D341Med (cell line): ENCODE measurements around the gene CCDC87.

Experiments
- DNase-seq: peaks from one replicate; pipeline ENCODE4 v3.0.0; 2012; ENCODE audit warnings: low spot score

CCDC87 gene

DNA sequence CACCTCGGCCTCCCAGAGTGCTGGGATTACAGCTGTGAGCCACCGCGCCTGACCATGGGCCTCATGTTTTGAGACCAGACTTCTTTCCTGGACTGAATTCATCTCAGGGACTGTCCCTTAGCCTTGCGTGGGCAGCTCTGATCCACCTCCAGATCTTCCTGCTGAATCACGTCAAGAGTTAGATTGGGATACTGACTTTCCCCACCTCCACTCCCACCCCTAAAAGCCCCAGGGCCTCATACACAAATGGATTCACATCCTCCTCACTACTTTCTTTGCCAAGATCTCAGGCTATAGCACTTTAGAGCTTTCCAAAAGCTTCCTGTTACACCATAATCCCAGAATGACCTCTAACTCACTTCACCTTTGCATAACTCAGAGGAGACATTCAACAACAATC is 12.1 kb downstream of the CCDC87 start:
- no peak for DNase-seq

DNA sequence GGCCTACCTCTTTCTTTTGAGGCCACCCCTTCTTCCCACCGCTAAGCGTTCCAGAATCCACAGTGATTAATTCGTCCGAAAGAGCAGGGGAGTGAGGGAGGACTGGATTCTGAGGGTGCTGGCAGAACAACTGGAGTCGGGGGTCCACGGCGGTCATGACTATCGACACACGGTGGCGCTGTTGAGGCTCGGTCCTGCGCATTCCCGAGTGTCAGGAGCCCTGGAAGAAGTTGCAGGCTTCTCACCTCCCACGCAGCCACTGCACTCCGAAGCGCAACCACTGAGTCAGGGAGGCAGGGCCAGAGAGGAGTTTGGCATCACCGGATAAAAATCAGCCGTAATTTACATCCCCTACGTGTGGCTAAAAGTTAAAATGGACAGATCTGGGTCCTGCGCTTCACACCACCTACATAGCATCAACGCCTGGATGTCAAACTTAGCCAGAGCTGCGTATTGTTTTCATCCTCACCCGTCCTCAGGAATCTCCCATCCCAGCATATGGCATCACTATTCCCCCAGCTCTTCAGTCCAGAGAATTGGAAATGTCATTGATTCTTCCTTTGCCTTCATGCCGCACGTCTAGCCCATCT is 13.8 kb downstream of the CCDC87 start:
- peak; percentile 90 for DNase-seq

GRCh38 chr11:66570850-66571180 is 22.0 kb downstream of the CCDC87 start:
- DNase-seq, result no peak

DNA sequence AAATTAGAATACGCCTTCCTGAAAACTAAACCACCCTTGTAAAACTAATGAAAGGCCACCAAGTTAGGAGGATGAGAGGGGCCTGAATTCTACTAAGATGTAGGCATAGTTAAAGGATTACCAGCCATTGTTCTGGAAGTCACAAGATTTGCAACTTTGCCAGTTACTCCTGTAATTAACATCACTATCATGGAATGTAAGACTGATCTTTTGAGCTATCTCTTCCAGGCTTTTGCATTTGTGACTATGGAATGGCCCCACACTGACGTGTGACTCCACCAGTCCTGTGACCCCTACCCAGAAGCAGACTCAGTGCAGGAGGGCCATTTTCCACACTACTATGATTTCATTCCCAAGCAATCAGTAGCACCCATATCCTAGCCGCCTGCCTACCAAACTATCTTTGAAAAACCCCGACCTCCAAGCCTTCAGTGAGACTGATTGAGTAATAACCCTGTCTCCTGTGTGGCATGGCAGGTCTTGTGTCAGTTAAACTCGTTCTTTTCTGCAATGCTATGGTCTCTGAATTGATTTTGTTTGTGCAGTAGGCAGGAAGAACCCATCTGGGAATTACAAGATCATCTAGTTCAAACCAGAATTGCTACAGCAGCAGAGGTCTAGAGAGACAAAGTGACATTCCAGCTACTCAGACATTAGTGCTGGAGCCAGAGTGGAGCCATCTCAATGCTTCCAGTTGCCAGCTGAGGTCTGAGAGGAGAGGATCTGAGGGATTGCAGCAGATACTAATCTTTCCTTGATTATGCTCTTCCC is 22.6 kb downstream of the CCDC87 start:
- DNase-seq, result no peak

DNA sequence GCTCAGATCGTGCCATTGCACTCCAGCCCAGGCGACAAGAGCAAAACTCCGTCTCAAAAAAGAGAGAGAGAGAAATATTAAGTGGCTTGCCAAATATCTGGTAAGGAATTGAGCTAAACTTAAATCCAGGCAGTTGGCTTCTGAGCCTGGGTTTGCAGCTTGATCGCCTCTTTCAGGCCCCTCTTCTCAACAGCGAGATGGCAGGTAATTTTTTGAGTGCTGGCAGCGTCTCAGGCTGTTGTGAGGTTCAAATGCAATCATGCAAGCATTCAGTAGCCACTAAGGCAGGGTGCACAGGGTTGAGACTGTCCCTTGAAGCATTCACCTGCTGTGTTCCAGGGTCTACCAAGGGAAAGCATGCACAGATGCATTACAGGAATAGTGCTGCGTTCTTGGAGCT is 23.8 kb downstream of the CCDC87 start:
- DNase-seq, result no peak

GRCh38 chr11:66568124-66568916 is 24.5 kb downstream of the CCDC87 start, which contains the start of gene CTSF:
Gene CTSF, minus strand, starts transcription at chr11:66568606. Its CDS starts 120 bp downstream, at chr11:66568486.
- peak; percentile 96 for DNase-seq

DNA sequence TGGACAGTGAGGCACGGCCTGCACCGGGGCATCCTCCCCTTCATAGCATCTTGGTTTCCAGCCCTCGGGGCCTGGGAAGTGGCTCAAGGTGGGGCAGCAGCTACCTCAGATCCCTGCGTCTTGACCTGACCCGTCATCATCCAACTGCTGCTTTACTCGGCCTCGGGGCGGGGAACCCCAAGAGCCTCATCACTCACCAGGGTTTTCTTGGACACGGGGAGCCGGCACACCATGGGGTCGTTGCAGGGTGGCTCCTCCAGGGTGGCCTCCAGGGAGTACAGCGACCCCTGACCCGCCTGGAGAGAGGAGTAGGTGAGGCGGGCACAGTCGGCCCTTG is 25.1 kb downstream of the CCDC87 start:
- DNase-seq, result no peak

DNA sequence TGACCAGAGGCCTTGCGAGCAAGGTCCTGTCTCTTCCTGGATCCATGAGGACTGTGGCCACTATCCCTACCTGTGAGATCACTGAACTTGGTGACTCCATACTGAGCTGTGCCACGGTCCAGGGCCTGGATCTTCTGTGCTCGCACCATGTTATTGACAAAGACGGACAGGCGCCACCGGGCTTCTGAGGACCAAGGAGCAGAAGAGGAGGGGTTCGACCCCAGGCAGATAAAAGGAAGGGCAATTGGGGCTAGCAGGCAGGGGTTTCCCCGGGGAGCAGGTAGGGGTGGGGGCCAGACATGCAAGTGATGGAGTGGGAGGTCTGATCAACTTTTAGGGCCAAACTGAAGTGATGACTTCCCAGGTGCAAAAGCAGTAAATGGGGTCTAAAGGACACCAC is 26.6 kb downstream of the CCDC87 start:
- no peak for DNase-seq

DNA sequence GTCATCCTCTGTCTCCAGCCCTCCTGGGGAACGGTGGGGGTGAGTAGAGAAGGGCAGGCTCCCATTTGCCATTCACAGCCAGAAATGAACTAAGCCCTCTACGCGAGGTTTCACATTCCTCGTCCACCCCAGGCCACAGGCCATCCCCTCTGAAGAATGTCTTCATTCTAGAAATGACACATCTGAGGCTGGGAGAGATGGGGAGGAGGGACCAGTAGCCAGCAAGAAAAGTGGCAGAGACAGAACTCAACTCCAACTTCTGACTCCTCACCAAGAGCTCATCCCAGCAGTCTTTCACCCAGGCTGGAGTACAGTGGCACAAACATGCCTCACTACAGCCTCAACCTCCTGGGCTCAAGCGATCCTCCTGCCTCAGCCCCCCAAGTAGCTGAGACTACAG is 27.9 kb downstream of the CCDC87 start:
- DNase-seq, result no peak

DNA sequence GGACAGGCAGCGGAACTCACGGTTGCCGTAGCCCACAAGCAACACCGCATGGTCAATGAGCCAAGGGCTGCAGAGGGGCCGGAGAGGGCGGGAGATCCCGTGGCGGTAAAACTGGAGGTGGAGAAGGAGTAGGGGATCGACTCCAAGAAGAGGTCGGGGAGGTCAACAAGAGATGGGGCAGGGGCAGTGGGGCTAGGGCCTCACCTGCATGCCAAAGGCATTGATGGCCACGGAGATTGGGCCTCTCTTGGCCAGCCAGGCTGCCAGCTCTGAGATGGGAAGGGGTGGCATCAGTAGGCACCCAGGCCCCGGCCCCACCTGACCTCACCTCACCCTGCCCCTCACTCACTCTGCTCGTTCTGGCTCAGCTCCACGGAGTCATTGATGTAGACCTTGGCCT is 28.3 kb downstream of the CCDC87 start:
- no peak for DNase-seq

DNA sequence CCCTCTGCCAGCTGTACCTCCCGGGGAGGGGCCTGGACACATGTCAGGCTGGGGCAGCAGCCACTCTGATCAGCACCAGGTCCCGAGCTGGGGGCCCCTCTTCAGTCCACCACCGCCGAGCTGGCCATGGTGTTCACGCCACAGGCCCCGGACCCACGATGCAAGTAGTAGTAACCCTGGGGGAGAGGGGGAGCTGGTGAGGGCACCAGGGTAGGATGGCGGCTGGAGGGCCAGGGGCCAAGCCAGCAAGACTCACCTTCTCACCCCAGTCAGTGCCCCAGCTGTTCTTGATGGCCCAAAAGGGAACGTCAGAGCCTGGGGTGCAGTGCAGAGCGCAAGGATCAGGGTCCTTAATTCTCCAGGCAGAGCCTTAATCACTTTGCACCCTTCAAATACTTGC is 29.0 kb downstream of the CCDC87 start:
- no peak for DNase-seq

- no peak for DNase-seq
Observed at GRCh38 chr11:66562907-66563583, 29.8 kb downstream of the CCDC87 start.

DNA sequence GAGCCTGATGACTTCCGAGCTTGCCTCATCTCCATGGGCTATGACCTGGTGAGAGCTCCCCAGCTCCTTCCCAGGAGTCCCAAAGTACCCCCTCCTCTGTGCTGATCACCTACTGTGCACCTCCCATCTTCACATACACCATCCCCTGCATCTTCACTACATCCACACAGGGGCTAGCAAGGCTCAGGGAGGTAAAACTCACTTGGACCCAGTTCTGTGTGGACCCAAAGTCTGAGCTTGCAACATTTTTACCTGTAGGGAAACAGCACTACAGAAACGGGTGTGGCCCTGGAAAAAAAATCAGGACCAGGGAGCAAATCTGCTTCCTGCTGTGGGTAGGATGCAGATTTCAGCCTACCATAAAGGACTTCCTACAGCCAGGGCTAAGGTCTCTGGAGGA is 30.6 kb downstream of the CCDC87 start:
- DNase-seq, result no peak

GRCh38 chr11:66561975-66562248 is 31.0 kb downstream of the CCDC87 start:
- no peak for DNase-seq

GRCh38 chr11:66561178-66561974 is 31.5 kb downstream of the CCDC87 start:
- no peak for DNase-seq

- no peak for DNase-seq
Observed at GRCh38 chr11:66559866-66560676, 32.8 kb downstream of the CCDC87 start.

- no peak for DNase-seq
Observed at GRCh38 chr11:66559142-66559865, 33.6 kb downstream of the CCDC87 start.

- no peak for DNase-seq
Observed at GRCh38 chr11:66557733-66558326, 35.0 kb downstream of the CCDC87 start.

DNA sequence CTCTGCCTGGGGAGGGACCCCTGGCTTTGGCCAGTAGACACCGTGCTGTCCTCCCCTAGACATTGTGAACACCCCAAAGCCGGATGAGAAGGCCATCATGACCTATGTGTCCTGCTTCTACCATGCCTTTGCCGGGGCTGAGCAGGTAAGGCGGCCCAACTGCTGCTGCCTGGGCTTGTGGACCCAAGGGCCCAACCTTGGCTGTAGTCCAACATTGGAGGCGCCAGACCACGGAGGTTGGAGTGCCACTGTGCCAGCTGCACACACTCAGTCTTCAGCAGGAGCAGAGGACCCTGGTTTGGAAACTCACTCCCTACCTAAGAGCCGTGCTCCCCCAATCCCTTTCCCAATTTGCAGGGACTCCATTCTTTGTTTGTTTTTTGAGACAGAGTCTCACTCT is 36.8 kb downstream of the CCDC87 start:
- DNase-seq, result no peak

- DNase-seq, result no peak
Observed at GRCh38 chr11:66555416-66555815, 37.4 kb downstream of the CCDC87 start.
